GM18861 (cell line): Measurements from ENCODE around the gene C16orf87.
"Not testable (repeated sequence)": the region's sequence is repeated elsewhere in the genome, so short reads cannot be mapped to it uniquely, and the experiment has no call there.

Experiments used
- ATAC-seq: cut with Tn5 transposase; IDR thresholded peaks from one replicate; pipeline ENCODE4 v1.9.1; 2021; ENCODE audit not compliant: unreplicated experiment

Gene C16orf87

GRCh38 chr16:46801428-46802049 is 29.4 kb downstream of the C16orf87 start:
- no peak for ATAC-seq

GRCh38 chr16:46800494-46800893 is 30.5 kb downstream of the C16orf87 start:
- ATAC-seq: no peak

- ATAC-seq: no peak
These were observed 33.5 kb downstream of the C16orf87 start for GRCh38 chr16:46797501-46797900.

- no peak for ATAC-seq
These were observed 34.2 kb downstream of the C16orf87 start for GRCh38 chr16:46796764-46797269.

- no peak for ATAC-seq
These were observed 37.1 kb downstream of the C16orf87 start for GRCh38 chr16:46793841-46794240.

GRCh38 chr16:46790599-46791270 is 40.2 kb downstream of the C16orf87 start:
- no peak for ATAC-seq

GRCh38 chr16:46789499-46790414 is 41.2 kb downstream of the C16orf87 start:
- peak; percentile 64 for ATAC-seq

GRCh38 chr16:46788891-46789474 is 42.0 kb downstream of the C16orf87 start:
- ATAC-seq: no peak

- ATAC-seq: peak; percentile 34
These were observed 43.1 kb downstream of the C16orf87 start for GRCh38 chr16:46787909-46788308.

GRCh38 chr16:46785076-46785845 is 45.7 kb downstream of the C16orf87 start:
- ATAC-seq: no peak

- ATAC-seq: not testable (repeated sequence)
These were observed 46.4 kb downstream of the C16orf87 start for GRCh38 chr16:46784569-46784968.

- no peak for ATAC-seq
These were observed 47.2 kb downstream of the C16orf87 start for GRCh38 chr16:46783800-46784199.

- no peak for ATAC-seq
These were observed 48.7 kb downstream of the C16orf87 start for GRCh38 chr16:46782320-46782719.

GRCh38 chr16:46777804-46778203 is 53.2 kb downstream of the C16orf87 start:
- ATAC-seq: no peak

- ATAC-seq: no peak
These were observed 55.8 kb downstream of the C16orf87 start for GRCh38 chr16:46775214-46775613.

GRCh38 chr16:46774743-46775177 is 56.2 kb downstream of the C16orf87 start:
- ATAC-seq: peak; percentile 81

- no peak for ATAC-seq
These were observed 58.5 kb downstream of the C16orf87 start for GRCh38 chr16:46772463-46772862.

- no peak for ATAC-seq
These were observed 62.2 kb downstream of the C16orf87 start for GRCh38 chr16:46768809-46769208.

- no peak for ATAC-seq
These were observed 65.9 kb downstream of the C16orf87 start for GRCh38 chr16:46765050-46765449.

- ATAC-seq: no peak
These were observed 67.8 kb downstream of the C16orf87 start for GRCh38 chr16:46763147-46763546.
